Uterus (tissue), 4 donors: ENCODE measurements around the gene BCORL1. TPM values are rescaled to one million over a fixed set of nuclear protein-coding genes. Genes with fewer than 3 reads are reported as not detected.

Experiments used
- DNase-seq, 2 donors: peaks; one replicate each; pipeline ENCODE4 v3.0.0-alpha.2; 2019 to 2020
- H3K27ac ChIP-seq, 2 donors: fragments of 200-600 bp; sonication (generic); 1 replicate in 1 of 2; 2 replicates in 1 of 2; pipeline ENCODE4 v1.5.1; 2016 to 2018
- H3K27me3 ChIP-seq, 2 donors: fragments of 200-600 bp; sonication (generic); one replicate each; pipeline ENCODE4 v1.5.1; 2018 to 2019; ENCODE audit warnings: control low read depth in 1 of 2
- H3K36me3 ChIP-seq, 2 donors: fragments of 200-600 bp; sonication (generic); one replicate each; pipeline ENCODE4 v1.5.1; 2019; ENCODE audit warnings: control low read depth in 1 of 2
- H3K4me1 ChIP-seq, 2 donors: fragments of 200-600 bp; sonication (generic); one replicate each; pipeline ENCODE4 v1.5.1; 2018 to 2019; ENCODE audit warnings: control low read depth in 1 of 2
- H3K4me3 ChIP-seq, 2 donors: fragments of 200-600 bp; sonication (generic); 1 replicate in 1 of 2; 2 replicates in 1 of 2; pipeline ENCODE4 v1.5.1; 2018 to 2019; ENCODE audit warnings: mild to moderate bottlenecking in 1 of 2
- H3K9me3 ChIP-seq, 2 donors: fragments of 200-600 bp; sonication (generic); one replicate each; pipeline ENCODE4 v1.5.1; 2019; ENCODE audit warnings: control low read depth in 1 of 2
- POLR2A ChIP-seq, 2 donors: fragments of 450-650 bp; IDR thresholded peaks; one replicate each; pipeline ENCODE4 v1.6.1; 2016; ENCODE audit warnings: antibody characterized with exemption in 2 of 2, mild to moderate bottlenecking in 1 of 2, moderate library complexity in 1 of 2
- intact Hi-C: fragments of 100-400 bp; cut with DNase I; formaldehyde crosslinking; loops from one replicate; pipeline ENCODE4 v1.15.1; 2023; ENCODE audit warnings: low total_unique reads
- total RNA-seq, 4 donors: library from RNA; depleted of rRNA in 3 of 4; stranded (reverse); fragments of >200 nt in 3 of 4; gene quantifications; one replicate each; pipeline versions ENCODE4 v1.1.0 to v1.2.4, GENCODE V29; 2014 to 2023
- TF ChIP-seq, protein P1 (sequence below), 4 experiments: fragments of 200-600 bp in 2 of 4; fragments of 450-650 bp in 2 of 4; sonication (generic) in 2 of 4; IDR thresholded peaks; one replicate each; pipeline ENCODE4 v1.5.1; 2016 to 2019; ENCODE audit warnings: antibody characterized with exemption in 4 of 4, mild to moderate bottlenecking in 2 of 4, moderate library complexity in 1 of 4
- donor health status: DM: yes; HTN: yes; CAD: no.

The BCORL1 gene
- total RNA-seq, 4 donors from 2014 or later, result 0.26 to 50.8 (median 4.3) TPM

- H3K27me3 ChIP-seq, result no peaks in the 10 kb centered on the region
- DNase-seq, result peak in 1 of 2 donors; percentile 31
- TF ChIP-seq POLR2A (IDR thresholded peaks at IDR 0.05), result no peak
- TF ChIP-seq, protein P1, sequence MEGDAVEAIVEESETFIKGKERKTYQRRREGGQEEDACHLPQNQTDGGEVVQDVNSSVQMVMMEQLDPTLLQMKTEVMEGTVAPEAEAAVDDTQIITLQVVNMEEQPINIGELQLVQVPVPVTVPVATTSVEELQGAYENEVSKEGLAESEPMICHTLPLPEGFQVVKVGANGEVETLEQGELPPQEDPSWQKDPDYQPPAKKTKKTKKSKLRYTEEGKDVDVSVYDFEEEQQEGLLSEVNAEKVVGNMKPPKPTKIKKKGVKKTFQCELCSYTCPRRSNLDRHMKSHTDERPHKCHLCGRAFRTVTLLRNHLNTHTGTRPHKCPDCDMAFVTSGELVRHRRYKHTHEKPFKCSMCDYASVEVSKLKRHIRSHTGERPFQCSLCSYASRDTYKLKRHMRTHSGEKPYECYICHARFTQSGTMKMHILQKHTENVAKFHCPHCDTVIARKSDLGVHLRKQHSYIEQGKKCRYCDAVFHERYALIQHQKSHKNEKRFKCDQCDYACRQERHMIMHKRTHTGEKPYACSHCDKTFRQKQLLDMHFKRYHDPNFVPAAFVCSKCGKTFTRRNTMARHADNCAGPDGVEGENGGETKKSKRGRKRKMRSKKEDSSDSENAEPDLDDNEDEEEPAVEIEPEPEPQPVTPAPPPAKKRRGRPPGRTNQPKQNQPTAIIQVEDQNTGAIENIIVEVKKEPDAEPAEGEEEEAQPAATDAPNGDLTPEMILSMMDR (IDR thresholded peaks at IDR 0.05), result no peak
- no peaks in the 10 kb centered on the region for H3K4me1 ChIP-seq
- no peaks in the 10 kb centered on the region for H3K9me3 ChIP-seq
- H3K36me3 ChIP-seq, result no peaks in the 10 kb centered on the region
- no peak overlapping the region for H3K4me3 ChIP-seq
- intact Hi-C loops, result no loop called here
- peak overlapping the region in 1 of 2 donors; percentile 49 for H3K27ac ChIP-seq
These were observed 103.4 kb downstream of the BCORL1 start for GRCh38 chrX:130085551-130086446.

DNA sequence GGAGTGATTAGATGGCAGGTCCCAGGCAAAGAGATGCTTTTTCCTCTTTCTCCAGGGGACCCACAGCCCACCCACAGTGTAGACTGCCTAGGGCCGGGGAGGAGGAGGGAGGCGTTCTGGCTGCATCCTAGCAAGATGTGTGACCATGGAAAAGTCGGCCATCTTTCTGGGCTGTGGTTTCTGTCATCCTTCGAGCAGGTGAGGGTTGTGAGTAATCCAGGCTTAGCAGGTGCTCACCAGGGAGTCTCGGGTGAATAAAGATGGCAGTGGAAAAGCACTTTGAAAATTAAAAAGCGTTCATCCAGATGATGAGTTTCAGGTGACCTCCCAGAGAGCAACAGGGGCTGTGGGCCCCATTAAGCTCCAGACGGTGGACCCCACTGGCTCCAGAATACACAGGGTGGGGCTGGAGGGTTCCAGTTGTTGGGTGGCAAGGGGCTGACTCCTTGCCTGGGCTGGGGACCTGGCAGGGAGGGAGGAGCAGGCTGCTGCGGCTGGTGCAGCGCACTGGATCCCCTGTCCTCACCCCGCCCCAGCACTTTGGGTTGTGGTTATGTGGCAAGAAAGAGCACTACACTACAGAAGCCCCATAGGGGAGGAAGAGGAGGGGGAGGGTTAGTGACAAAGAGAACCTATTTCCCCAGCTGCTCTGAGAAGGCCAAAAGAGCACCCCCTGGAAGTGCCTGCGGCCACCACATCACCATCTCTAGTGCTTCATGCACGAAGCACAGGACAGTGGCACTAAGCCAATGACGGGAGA, 104.2 kb downstream of the BCORL1 start:
- Histone ChIP-seq H3K4me1 (no peaks in the 10 kb centered on the region), H3K27ac (peak overlapping the region in 1 of 2 donors; percentile 49), H3K4me3 (no peak overlapping the region), H3K27me3 (no peaks in the 10 kb centered on the region), H3K9me3 (no peaks in the 10 kb centered on the region), H3K36me3 (no peaks in the 10 kb centered on the region)
- DNase-seq, result no peak
- intact Hi-C loops, result no loop called here
- TF ChIP-seq, protein P1 (IDR thresholded peaks at IDR 0.05), result no peak
- no peak for TF ChIP-seq POLR2A (IDR thresholded peaks at IDR 0.05)

DNA sequence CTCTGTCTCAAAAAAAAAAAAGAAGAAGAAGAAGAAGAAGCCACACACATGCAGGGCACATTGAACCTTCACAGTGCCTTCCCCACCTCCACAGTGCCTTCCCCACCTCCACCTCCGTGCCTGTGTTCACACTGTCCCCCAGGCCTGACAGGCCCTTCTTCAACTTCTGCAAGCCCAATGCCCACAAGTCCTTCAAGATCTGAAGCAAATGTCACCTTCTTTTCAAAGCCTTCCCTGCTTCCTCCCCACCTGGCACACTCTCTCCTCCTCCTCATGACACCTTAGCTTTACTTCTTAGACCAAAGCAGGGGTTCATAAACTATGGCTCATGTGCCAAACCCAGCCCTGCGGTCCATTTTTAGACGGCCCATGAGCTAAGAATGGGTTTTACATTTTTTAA, 107.9 kb downstream of the BCORL1 start:
- Histone ChIP-seq H3K27ac (no peak overlapping the region), H3K36me3 (no peaks in the 10 kb centered on the region), H3K4me1 (no peaks in the 10 kb centered on the region), H3K4me3 (no peak overlapping the region), H3K9me3 (no peaks in the 10 kb centered on the region), H3K27me3 (no peaks in the 10 kb centered on the region)
- intact Hi-C loops, result no loop called here
- DNase-seq, result no peak
- no peak for TF ChIP-seq POLR2A (IDR thresholded peaks at IDR 0.05)
- TF ChIP-seq, protein P1 (IDR thresholded peaks at IDR 0.05), result no peak

DNA sequence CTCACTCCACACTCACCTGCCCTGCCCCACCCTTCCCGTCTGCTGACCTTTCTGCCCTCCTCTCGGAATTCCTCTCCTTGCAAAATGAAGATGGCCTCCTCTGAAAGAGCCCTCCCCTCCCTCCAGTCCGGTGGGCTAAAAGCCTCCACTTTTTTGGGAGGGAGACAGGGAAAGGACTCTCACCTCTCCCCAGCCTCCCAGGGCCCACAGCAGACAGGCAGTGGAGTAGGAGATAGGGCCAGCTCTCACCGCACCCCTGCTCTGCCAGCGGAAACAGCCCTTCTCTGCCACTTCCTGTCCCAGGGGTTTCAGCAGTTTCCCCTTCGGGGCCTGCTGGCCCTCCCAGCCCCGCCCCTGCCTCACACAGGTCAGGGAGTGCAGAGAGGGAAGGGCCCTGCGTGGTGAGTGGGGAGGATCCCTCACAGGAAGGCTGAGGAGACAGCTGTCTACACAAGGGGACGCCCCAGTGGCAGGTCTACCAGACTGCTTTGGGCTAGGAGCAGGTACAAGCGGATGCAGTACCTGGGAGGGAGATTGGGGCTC, 109.6 kb downstream of the BCORL1 start:
- intact Hi-C loops, result no loop called here
- Histone ChIP-seq H3K27ac (no peak overlapping the region), H3K36me3 (no peaks in the 10 kb centered on the region), H3K4me3 (no peak overlapping the region), H3K27me3 (no peaks in the 10 kb centered on the region), H3K9me3 (no peaks in the 10 kb centered on the region), H3K4me1 (no peaks in the 10 kb centered on the region)
- TF ChIP-seq, protein P1 (IDR thresholded peaks at IDR 0.05), result no peak
- TF ChIP-seq POLR2A (IDR thresholded peaks at IDR 0.05), result no peak
- no peak for DNase-seq
